D721Med (cell line): ENCODE results near the gene BTBD3.
A peak's percentile ranks its signal among the peaks of the same experiment; 100 is the strongest.

Experiments used
- DNase-seq: peaks from one replicate; pipeline ENCODE4 v3.0.0; 2011; ENCODE audit warnings: low spot score; ENCODE audit not compliant: insufficient read length
- FAIRE-seq: peaks from 2 replicates; lab custom pipeline; 2011; peaks lifted over from hg19 to GRCh38; lab: Jason Lieb, UNC
- TF ChIP-seq, protein P1 (sequence below): IDR thresholded peaks from 2 replicates; pipeline ENCODE4 v1.5.1; 2012; ENCODE audit warnings: mild to moderate bottlenecking, control low read depth; ENCODE audit not compliant: insufficient read depth; ENCODE audit errors: missing control alignments

Gene BTBD3

DNA sequence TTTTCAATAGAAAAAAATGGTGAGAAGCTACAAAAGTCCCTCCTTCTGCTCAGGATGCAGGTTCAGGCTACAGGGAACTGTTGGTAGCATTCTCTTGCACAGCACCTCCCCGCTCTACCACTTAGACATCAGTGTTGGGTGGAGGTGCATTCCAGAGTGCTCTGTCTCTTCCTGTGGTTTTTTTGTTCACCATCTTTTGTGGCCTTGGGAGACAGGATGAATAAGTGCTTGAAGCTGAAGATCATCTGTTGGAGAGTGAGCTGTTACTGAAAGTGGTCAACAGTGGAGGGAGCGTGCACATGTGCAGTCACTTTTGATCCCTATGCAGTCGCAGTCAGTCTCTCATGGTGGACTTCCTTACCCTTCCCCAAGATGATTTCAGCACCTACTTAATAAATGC, 16.6 kb upstream of the BTBD3 start:
- FAIRE-seq, result no peak
- TF ChIP-seq, protein P1, sequence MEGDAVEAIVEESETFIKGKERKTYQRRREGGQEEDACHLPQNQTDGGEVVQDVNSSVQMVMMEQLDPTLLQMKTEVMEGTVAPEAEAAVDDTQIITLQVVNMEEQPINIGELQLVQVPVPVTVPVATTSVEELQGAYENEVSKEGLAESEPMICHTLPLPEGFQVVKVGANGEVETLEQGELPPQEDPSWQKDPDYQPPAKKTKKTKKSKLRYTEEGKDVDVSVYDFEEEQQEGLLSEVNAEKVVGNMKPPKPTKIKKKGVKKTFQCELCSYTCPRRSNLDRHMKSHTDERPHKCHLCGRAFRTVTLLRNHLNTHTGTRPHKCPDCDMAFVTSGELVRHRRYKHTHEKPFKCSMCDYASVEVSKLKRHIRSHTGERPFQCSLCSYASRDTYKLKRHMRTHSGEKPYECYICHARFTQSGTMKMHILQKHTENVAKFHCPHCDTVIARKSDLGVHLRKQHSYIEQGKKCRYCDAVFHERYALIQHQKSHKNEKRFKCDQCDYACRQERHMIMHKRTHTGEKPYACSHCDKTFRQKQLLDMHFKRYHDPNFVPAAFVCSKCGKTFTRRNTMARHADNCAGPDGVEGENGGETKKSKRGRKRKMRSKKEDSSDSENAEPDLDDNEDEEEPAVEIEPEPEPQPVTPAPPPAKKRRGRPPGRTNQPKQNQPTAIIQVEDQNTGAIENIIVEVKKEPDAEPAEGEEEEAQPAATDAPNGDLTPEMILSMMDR, result no peak
- no peak for DNase-seq

GRCh38 chr20:11902285-11902697, 15.4 kb upstream of the BTBD3 start:
- no peak for FAIRE-seq
- DNase-seq, result no peak
- TF ChIP-seq, protein P1, result no peak

GRCh38 chr20:11905460-11906179, 12.1 kb upstream of the BTBD3 start:
- TF ChIP-seq, protein P1, result no peak
- DNase-seq (no peak), FAIRE-seq (no peak)

DNA sequence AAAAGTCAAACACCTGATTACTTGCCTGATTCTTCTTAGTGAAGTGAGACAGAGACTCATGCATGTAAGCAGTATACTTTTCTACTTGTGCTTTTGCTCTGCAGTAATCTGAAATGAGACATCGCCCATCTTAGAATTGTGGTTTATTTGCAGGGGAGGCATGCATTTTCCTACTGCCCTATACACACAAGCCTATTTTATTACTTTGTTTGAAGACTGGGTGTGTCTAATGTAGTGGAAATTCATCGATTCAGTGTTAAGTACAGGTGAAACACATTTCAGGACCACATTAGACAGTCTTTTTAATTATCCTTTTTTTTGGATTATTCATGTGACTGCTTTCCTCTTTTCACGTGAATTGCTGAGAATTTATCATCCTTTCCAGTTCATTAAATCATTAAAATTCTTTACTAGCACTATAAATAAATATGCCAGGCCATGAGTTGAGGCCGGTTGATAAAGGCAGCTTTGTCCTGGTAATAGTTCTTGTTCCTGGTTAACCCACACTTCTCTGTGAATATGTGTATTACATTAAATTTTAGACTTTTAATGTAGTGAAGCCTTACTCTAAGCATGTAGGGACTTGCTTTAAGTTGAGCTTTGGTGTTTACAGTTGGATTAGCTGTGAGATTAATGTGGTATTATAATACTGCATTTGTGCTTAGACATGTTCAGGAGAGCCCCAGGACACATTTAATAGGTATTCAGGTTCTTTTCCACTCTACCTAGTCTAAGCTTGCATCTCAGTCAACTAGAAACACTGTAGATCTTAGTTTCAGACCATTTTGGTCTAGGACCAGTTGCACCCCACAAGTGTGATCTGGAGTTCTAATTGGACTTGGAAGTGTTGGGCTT, 10.8 kb upstream of the BTBD3 start:
- DNase-seq (no peak), FAIRE-seq (no peak)
- TF ChIP-seq, protein P1, result no peak

GRCh38 chr20:11907621-11908020, 10.1 kb upstream of the BTBD3 start:
- DNase-seq (no peak), FAIRE-seq (no peak)
- TF ChIP-seq, protein P1, result no peak

GRCh38 chr20:11912013-11912658, 5.6 kb upstream of the BTBD3 start:
- FAIRE-seq (no peak), DNase-seq (no peak)
- TF ChIP-seq, protein P1, result peak; percentile 44
